Measurements from ENCODE around the gene STK32C.
"Not testable (repeated sequence)": the region's sequence is repeated elsewhere in the genome, so short reads cannot be mapped to it uniquely, and the experiment has no call there.

Gene STK32C

DNA sequence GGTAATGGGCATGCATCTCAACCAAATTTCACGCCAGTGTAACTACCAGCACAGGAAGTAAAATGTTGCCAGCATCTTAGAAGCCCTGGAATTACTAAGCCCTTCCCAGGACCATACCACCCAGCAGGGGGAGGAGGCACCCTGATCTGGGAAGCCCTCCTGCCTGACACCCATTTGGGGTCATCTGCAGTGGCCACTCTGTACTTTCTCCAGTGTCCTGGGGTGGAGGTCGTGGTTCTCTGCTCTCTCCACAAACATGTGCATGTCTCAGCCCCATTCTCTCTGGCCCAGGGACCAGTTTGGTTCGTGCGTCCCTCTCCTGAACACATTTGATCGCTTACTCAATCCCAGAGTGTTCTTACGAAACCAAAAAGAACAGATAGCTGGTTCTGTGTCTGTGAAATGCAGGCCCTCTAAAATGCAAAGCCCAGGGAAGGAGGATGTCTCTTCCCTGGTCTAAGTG lies 14.9 kb upstream of the STK32C start:
- H3K4me3 ChIP-seq (ENCODE audit: low read depth, low read length), result no peak overlapping the region
- peak; percentile 42 for DNase-seq (ENCODE audit: low read depth)

DNA sequence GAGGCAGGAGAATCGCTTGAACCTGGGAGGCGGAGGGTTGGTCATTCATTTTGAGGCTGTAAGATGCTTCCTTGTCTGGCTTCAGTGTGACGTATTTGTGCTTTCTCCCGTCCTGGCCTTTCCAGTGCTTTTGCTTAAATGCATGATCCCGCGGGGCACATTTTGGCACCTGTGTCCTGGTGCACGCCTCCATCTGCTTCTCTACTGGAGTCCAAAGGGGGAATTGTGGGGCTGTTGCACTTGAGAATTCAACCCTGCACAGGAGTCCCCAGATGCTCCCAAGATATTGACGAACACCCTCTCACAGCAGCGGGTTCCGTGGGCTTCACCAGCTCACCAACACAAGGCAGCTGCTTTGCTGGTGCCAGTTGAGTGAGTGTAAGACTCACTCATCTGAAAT lies 14.0 kb upstream of the STK32C start:
- no peak for DNase-seq (ENCODE audit: low read depth)

DNA sequence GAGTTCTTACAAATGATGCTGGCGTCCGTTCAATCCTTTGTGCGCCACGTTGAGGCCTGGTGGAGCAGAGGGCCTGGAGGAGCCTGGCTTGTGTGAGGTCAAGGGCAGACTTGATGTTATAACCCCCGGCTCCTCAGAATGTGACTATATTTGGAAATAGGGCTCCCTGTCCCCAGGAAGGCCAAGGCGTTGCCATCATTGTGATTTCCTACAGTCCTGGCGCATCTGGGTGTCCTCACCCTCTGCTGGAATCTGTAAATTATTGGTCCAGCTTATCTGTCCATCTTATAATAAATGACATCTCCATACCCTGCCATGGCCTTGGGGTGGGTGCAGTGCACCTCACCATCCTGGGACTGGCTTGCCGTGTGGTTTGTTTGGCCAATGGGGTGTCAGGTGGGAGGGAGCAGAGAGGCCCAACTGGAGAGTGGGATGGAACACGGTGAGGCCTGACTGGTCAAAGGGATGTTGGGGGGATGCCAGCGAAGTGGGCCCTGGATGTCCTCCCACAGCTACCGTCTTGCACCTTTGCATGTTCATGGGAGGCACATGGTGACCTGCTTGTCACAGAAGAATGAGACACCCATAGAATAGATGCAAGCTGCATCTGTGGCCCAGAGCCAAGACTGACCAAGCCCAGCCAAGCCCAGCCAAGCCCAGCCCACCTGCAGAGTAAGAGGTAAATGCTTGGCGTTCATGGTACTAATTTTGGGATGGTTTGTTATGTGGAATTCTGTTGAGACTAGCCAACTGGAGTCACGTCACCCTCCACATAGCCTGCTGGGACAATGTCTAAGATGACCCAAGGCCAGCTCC lies 13.1 kb upstream of the STK32C start:
- no peak for DNase-seq (ENCODE audit: low read depth)
- H3K4me3 ChIP-seq (ENCODE audit: low read depth, low read length), result no peak overlapping the region

More for the DNA sequence above, 14.0 kb upstream of the STK32C start:
- no peak overlapping the region for H3K4me3 ChIP-seq (ENCODE audit: low read depth, low read length)

DNA sequence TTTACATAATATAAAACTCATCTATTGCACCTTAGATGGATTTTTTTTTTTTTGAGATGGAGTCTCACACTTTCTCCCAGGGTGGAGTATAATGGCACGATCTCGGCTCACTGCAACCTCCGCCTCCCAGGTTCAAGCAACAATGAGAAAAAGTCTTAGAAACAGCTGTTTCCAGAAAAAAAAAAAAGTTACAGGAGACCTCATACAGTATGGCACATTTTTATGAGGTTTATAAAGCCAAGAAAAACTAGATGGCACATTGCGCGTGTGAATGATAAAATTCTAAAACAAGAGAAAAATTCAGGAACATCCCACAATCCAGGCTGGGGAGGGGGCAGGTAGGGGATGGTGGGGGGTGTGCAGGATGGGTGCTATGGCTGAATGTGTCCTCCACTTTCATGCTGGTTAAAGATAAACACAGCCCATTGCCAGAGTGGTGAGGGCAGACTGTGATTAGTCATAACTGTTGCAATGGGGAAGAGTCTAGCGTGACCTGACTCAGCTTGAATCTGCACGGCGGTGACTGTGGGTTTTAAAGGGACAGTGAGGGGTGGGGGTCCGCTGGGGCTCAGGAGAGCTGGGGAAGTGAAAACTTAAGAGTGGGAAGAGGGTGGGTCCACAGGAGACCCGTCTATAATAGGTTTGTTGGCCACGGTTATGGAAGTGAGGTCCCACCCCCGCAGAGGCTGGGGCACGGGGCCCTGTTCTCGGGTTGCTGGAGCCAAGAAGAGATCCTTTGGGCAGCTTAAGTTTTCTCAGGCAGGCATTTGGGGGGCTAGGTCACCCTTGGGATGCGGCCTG lies 12.3 kb upstream of the STK32C start:
- H3K4me3 ChIP-seq (ENCODE audit: low read depth, low read length), result no peak overlapping the region
- peak; percentile 71 for DNase-seq (ENCODE audit: low read depth)

DNA sequence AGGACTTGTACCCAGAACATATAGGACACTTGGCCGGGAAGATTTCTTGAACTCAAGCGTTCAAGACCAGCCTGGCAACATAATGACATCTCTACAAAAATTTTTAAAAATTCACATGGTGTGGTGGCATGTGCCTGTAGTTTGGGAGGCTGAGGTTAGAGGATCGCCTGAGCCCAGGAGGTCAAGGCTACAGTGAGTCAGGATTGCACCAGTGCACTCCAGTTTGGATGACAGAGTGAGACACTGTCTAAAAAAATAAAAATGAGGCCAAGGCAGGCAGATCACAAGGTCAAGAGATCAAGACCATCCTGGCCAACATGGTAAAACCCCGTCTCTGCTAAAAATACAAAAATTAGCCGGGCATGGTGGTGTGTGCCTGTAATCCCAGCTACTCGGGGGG lies 9.7 kb upstream of the STK32C start:
- not testable (repeated sequence) for DNase-seq (ENCODE audit: low read depth); H3K4me3 ChIP-seq (ENCODE audit: low read depth, low read length)

DNA sequence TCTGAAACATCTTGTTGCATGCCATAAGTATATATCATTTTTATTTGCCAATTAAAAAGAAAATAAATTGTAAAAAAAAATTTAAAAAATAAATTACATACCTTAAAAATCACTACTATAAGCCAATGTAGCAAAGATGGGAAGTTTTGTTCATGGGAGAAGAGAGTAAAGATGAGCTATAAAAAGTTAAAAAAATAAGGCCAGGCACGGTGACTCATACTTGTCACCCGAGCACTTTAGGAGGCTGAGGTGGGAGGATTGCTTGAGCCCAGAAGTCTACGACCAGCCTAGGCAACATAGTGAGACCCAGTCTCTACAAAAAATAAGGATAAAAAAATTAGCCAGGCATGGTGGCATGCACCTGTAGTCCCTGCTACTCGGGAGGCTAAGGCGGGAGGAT lies 8.4 kb upstream of the STK32C start:
- no peak for DNase-seq (ENCODE audit: low read depth)
- H3K4me3 ChIP-seq (ENCODE audit: low read depth, low read length), result no peak overlapping the region

DNA sequence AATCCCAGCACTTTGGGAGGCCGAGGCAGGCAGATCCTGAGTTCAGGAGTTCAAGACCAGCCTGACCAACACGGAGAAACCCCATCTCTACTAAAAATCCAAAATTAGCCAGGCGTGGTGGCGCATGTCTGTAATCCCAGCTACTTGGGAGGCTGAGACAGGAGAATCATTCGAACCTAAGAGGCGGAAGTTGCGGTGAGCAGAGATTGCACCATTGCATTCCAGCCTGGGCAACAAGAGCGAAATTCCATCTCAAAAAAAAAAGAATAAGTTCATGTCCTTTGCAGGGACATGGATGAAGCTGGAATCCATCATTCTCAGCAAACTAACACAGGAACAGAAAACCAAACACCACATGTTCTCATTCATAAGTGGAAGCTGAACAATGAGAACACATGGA lies 7.1 kb upstream of the STK32C start:
- DNase-seq (ENCODE audit: low read depth); H3K4me3 ChIP-seq (ENCODE audit: low read depth, low read length): not testable (repeated sequence)

DNA sequence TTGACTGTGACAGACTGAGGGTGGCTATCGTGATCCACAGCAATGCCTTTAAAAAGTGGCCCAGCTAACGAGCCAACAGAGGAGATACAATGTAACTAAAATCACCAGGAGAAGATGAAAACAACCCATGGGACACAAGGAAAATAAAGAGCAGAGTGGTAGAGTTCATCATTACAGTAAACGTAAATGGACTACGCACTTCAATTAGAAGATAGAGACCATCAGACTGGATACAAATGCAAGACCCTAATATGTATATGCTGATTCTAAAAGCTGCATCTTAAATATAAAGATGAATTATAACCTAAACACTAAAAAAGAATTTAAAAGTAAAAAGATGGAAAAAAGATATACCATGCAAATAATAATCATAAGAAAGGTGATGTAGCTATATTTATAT lies 6.6 kb upstream of the STK32C start:
- no peak overlapping the region for H3K4me3 ChIP-seq (ENCODE audit: low read depth, low read length)
- no peak for DNase-seq (ENCODE audit: low read depth)

DNA sequence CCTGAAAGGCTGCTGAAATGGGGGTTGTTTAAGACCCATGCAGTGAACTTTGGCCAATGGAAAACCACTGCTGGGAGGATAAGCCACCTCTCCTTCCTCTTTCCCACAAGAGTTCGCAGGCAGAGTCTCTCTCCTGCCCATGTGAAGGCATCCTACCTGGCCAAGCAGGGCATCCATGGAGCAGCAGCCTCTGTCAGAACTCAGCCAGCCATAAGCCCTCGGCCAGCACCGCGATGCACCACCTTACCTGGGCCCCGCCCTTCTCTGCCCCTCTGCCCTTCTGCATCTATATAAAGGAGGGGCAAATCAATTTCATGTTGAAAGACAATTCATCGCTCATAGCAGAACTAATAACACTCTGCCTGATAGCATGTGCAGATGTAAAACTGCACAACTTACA lies 6.1 kb upstream of the STK32C start:
- DNase-seq (ENCODE audit: low read depth), result no peak
- H3K4me3 ChIP-seq (ENCODE audit: low read depth, low read length), result no peak overlapping the region

DNA sequence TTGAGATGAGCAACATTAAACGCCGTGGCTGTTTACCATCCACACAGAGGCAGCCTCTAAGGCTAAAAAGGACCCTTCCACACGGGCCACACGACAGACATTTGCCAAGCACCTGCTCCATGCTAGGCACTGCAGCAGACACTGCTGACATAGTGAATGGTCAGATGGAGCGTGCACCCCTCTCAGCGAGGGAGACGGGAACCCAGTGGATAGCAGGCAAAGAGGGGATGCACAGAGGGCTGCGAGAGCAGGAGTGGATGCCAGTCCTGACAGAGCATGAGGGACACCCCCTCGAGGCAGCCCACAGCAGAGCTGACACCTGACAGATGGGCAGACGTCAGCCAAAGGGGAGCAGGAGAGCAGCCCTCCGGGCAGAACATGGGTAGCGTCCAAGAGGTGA lies 5.6 kb upstream of the STK32C start:
- DNase-seq (ENCODE audit: low read depth), result no peak
- H3K4me3 ChIP-seq (ENCODE audit: low read depth, low read length), result no peak overlapping the region

DNA sequence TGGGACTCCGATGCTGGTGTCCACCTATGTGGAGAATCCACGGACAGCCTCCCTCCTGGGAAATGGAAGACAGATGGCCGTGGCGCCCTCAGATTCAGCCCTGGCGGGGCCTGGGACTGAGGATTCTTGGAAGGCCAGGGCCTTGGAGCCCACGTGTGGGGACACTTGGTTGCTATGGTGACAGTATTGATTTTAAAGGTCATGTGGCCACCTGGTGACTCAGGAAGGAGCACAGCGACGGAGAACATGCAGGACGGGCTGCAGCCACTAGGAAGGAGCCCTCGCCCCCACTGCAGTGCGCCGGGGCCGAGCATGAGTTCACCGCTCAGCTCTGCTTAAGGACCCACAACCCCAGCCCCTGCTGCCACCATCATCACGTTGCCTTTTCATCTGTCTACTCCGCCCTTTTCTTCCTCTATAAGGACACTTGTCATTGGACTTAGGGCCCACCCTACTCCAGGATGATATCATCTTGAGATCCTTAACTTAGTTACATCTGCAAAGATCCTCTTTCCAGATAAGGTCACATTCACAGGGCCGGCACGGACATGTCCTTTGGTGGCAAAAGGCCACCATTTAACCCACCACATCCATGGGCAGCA lies 3.7 kb upstream of the STK32C start:
- no peak overlapping the region for H3K4me3 ChIP-seq (ENCODE audit: low read depth, low read length)

DNA sequence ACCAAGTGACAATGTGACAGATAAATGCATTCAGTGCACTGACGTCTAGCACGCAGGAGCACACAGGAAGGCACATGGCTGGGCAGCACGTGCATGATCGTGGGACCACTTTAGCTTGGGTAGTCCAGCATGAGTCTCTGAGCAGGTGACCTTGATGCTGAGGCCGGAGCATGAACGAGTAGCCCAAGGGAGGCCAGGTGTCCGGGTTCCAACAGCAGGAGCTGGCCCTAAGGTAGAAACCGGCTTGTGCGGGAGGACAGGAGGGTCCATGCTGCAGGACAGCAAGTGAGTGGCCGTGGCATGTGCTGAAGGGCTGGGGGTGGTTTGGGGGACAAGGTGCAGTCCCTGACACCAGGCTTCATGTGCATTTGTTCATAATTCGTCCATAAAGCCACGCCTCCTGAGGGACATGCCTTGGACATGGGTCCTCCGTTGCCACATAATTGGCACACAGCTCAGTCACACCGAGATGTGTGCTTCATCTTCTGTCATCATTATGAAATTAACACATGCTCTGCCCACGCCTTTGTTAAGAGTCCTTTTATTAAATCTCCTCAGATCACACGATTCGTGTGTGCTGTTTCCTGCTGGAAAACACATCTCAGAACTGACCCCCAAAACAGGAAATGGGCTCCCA lies 3.1 kb upstream of the STK32C start:
- no peak for DNase-seq (ENCODE audit: low read depth)
- H3K4me3 ChIP-seq (ENCODE audit: low read depth, low read length), result no peak overlapping the region

More for the DNA sequence above, 3.7 kb upstream of the STK32C start:
- no peak for DNase-seq (ENCODE audit: low read depth)

DNA sequence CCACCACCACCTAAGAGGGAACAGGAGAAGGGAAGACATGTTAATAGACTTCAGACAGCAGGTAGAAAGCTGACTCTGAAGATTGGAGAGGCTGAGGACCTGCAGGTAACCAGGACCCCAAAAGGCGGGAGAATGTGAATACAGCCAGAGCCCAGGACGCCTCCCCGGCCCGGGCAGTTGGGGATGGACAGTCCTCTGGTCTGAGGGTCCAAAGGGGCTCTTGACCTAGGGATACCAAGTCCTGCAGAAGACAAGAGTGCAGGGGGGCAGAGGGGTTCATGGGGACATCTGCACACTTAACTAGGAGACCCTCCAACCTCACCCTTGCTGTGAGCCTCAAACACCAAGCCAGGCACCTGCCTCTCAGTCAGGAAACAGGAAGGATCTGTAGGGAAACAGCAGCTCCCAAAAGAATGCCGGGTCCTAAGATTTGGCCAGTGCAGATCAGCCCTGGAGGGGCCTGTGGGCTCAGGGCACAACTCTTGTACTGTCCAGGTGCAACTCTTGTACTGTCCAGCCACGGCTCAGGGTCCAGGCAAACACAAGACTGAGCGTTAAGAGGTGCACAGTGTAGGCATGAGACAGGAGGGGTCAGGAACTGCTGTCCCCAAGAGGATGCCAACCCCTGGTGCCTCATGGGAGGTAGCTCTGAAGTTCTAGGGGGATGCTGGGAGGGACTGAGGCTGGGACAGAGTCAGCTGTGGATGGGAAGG lies 2.3 kb upstream of the STK32C start:
- H3K4me3 ChIP-seq (ENCODE audit: low read depth, low read length), result no peak overlapping the region
- no peak for DNase-seq (ENCODE audit: low read depth)

DNA sequence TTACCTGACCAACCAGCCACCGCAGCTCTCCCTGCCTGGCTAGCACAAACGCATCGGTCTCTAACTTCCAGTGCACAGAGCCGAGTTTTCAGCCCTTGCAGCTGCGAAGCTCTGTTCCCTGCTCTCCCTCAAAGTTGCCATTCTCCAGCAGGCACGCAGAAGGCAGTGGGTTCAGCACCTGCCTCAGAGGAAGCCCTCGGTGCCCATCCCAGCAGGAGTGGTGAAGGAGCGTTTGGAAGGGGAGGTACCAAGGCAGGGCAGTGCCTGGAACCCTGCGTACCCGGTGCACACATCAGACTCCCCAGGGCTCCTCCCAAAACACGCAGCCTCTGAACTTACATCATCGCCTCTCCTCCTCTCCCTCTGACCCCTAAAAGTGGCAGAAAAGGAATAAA lies 1.7 kb upstream of the STK32C start:
- no peak for DNase-seq (ENCODE audit: low read depth)
- H3K4me3 ChIP-seq (ENCODE audit: low read depth, low read length), result no peak overlapping the region

DNA sequence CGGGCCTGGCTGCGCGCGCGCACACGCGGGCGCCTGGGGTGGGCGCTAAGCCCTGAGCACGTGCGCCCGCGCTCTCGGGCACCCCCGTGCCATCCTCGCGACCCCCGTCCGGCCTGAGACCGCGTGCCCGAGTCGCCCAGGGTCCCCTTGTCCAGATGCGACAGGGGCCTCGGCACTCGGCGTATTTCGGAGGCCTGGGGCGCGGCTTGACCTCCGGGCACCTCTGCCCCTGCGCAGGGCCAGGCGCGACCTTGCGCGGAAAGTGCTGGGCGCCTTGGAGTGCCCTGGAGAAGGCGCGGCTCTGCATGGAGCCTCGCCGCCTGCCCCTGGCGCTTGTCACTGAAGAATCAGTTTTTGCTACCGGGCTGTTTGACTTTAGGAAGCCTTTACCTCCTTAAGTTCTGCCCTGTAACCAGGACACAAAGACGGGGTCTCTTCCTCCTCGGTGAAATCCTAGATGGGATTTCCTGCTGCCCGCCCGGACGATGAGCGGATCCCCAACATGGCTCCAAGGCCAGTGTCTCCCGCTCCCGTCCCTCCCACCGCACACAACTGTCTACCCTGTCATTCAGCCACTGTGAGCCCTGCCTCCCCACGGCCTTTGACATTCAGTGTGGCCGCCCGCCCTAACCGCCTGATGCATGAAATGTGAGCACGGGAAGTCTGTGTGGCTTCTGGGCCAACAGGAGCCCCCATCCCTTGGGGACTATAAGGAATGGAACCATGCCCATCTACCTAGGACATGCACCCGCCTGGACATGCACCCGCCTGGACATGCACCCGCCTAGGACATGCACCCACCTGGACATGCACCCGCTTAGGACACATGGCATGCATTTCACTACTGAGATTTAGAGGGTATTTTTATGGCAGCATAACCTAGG lies 1.1 kb upstream of the STK32C start:
- no peak for DNase-seq (ENCODE audit: low read depth)
- H3K4me3 ChIP-seq (ENCODE audit: low read depth, low read length), result peak overlapping the region; percentile 73

DNA sequence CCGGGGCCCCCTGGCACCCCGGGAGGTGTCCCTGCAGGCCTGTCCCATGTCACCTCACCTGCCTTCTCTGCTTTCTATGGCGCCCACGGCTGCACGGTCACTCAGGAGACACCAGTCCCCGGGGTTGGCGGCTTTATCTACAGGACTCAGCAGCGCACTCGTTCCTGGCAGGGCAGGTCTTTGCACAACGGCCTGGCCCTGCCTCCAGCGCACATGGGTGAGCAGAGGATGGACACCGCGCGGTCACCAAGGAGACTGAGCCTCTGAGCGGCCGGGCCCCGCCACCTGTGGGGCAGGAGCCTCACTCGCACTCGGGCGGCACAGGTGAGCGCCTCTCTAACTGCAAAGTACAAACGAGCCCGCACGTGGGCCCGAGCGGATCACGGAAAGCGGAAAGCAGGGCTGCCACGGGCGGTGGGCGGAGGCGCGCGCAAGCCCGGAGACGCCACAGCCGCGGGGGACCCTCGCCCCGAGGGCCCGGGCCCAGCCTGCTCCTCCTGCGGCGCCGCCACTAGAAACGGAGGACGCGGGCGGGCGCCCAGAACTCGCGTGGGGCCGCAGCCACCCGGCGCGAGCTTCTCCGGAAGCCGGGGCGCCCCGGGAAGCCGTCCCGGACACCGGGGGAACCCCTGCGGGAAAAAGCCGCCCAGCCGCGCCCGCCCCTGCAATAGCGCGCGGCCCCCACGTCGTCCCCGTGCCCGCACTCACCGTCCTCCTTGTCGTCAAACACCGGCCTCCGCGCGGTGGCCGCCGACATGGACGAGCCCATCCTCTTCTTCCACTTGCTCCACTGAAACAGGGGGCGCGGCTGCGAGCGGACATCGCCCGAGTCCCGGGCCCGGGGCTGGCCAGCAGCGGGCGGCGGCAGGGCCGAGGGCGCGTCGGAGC lies 642 bp downstream of the STK32C start:
- peak overlapping the region; percentile 54 for H3K4me3 ChIP-seq (ENCODE audit: low read depth, low read length)
- no peak for DNase-seq (ENCODE audit: low read depth)

DNA sequence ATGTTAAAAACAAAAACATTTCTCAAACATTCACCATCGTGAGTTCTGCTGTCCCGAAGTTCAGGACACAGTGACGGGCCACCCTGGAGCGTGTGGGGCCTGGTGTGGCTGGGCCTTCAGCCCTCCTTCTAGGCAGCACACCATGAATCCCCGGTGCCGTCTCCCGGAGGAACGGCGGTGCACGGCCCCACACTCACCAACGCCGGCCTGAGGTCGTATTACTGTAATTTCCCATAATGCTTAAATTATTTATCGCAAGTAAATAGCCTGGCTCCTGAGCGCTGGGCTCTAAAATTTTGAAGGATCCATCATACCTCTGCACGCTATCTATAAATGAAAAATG lies 1.4 kb downstream of the STK32C start:
- no peak overlapping the region for H3K4me3 ChIP-seq (ENCODE audit: low read depth, low read length)
- no peak for DNase-seq (ENCODE audit: low read depth)
